ENCODE data around the gene ANP32B. TPM values are rescaled to one million over a fixed set of nuclear protein-coding genes. Genes with fewer than 3 reads are reported as not detected.

ANP32B gene
- total and polyA plus RNA-seq, 2 donors (not counting 1 experiment from before 2014, with no cell fraction given): 17.6 to 138 TPM

DNA sequence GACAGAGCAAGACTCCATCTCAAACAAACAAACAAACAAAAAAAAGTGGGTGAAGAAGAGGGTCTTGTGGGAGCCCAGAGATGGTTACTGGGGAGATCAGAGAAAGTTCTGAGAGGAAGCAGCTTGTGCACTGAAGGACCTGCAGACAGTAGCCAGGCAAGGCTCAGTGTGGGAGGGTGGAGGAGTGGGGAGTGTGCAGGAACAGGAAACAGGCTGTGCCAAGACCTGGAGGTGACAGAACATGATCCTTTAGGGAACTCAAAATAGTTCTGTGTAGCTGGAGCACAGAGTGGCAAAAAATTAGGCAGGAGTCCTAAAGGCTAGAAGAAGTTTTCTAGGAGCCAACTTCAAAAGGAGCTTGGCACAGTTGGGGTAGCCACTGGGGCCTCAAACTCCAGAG lies 54.2 kb downstream of the ANP32B start:
- Histone ChIP-seq H3K4me2 (replicated peaks; ENCODE audit: low read depth, low read length, poor library complexity, severe bottlenecking) (no peak overlapping the region), H3K4me1 (ENCODE audit: control insufficient read depth in 2 of 2, insufficient read depth in 2 of 2, low read length in 2 of 2) (peaks cover 10 to 31% of the 10 kb centered on the region in 2 donors), H4K20me1 (ENCODE audit: control insufficient read depth, insufficient read depth, low read length, poor library complexity, severe bottlenecking) (no peaks in the 10 kb centered on the region), H3K79me2 (ENCODE audit: control insufficient read depth, insufficient read depth, low read length) (no peaks in the 10 kb centered on the region), H3K27me3 (replicated peaks in 1 of 4; ENCODE audit: control extremely low read depth in 1 of 4, control insufficient read depth in 3 of 4, insufficient read depth in 4 of 4, low read length in 3 of 4) (no peaks in the 10 kb centered on the region), H2AFZ (ENCODE audit: insufficient read depth, low read depth, low read length, poor library complexity, severe bottlenecking) (no peak overlapping the region), H3K9ac (ENCODE audit: low read length) (no peak overlapping the region), H3K9me3 (ENCODE audit: control extremely low read depth in 1 of 3, control insufficient read depth in 2 of 3, insufficient read depth in 1 of 3, low read length in 2 of 3) (no peaks in the 10 kb centered on the region), H3K4me3 (ENCODE audit: control extremely low read depth in 1 of 5, extremely low read depth in 1 of 5, insufficient read depth in 1 of 5, low read depth in 2 of 5, low read length in 4 of 5) (no peak overlapping the region), H3K27ac (ENCODE audit: low read length in 2 of 2) (no peak overlapping the region), H3K36me3 (replicated peaks in 1 of 2; ENCODE audit: control extremely low read depth in 1 of 2, control insufficient read depth in 1 of 2, extremely low read depth in 1 of 2, insufficient read depth in 2 of 2, low read length in 1 of 2) (no peaks in the 10 kb centered on the region)
- ChIA-PET CTCF (interaction anchor here (0.6 to 1.9 kb wide), 8 partner anchors 8 to 114 kb away, joined by 3 to 9 read pairs (median 4); partner anchors contain the start of gene ANP32B), POLR2A (no interaction called here)
- intact Hi-C loops (cut with micrococcal nuclease): no loop called here
- ATAC-seq (ENCODE audit: low read depth): no peak
- no peak for DNase-seq
- Mint-ChIP-seq H3K27ac (no peak overlapping the region), H3K27me3 (no peaks in the 10 kb centered on the region), H3K4me3 (no peak overlapping the region), H3K4me1 (peaks cover 43% of the 10 kb centered on the region), H3K9me3 (ENCODE audit: insufficient read depth) (no peaks in the 10 kb centered on the region)
- TF ChIP-seq, protein P1, sequence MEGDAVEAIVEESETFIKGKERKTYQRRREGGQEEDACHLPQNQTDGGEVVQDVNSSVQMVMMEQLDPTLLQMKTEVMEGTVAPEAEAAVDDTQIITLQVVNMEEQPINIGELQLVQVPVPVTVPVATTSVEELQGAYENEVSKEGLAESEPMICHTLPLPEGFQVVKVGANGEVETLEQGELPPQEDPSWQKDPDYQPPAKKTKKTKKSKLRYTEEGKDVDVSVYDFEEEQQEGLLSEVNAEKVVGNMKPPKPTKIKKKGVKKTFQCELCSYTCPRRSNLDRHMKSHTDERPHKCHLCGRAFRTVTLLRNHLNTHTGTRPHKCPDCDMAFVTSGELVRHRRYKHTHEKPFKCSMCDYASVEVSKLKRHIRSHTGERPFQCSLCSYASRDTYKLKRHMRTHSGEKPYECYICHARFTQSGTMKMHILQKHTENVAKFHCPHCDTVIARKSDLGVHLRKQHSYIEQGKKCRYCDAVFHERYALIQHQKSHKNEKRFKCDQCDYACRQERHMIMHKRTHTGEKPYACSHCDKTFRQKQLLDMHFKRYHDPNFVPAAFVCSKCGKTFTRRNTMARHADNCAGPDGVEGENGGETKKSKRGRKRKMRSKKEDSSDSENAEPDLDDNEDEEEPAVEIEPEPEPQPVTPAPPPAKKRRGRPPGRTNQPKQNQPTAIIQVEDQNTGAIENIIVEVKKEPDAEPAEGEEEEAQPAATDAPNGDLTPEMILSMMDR (IDR thresholded peaks at IDR 0.05): no peak
- no peak for TF ChIP-seq EZH2 (IDR thresholded peaks at IDR 0.05; ENCODE audit: borderline replicate concordance, insufficient read depth, low read depth, low read length, poor library complexity, severe bottlenecking)

DNA sequence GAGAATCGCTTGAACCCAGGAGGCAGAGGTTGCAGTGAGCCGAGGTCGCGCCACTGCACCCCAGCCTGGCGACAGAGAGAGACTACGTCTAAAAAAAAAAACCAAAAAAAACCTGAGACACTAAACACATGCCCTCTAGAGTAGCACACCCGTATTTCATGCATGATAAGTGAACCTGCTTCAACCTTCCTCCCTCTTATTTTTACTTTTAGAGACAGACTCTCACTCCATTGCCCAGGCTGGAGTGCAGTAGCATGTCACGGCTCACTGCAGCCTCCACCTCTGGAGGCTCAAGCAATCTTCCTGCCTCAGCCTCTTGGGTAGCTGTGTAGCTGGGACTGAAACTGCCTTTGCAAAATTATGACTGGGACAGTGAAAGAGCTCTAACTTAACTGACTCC lies 55.8 kb downstream of the ANP32B start:
- intact Hi-C loops (cut with micrococcal nuclease): loop anchor here (1.0 kb wide), 1 partner anchor 116 kb away; no protein-coding TSS in a partner anchor
- Histone ChIP-seq H3K27ac (ENCODE audit: low read length in 2 of 2) (no peak overlapping the region), H3K9ac (ENCODE audit: low read length) (no peak overlapping the region), H3K36me3 (replicated peaks in 1 of 2; ENCODE audit: control extremely low read depth in 1 of 2, control insufficient read depth in 1 of 2, extremely low read depth in 1 of 2, insufficient read depth in 2 of 2, low read length in 1 of 2) (no peaks in the 10 kb centered on the region), H3K79me2 (ENCODE audit: control insufficient read depth, insufficient read depth, low read length) (peaks cover 3% of the 10 kb centered on the region), H3K4me2 (replicated peaks; ENCODE audit: low read depth, low read length, poor library complexity, severe bottlenecking) (peak overlapping the region; percentile 44), H2AFZ (ENCODE audit: insufficient read depth, low read depth, low read length, poor library complexity, severe bottlenecking) (no peak overlapping the region), H3K9me3 (ENCODE audit: control extremely low read depth in 1 of 3, control insufficient read depth in 2 of 3, insufficient read depth in 1 of 3, low read length in 2 of 3) (peaks cover 0 to 5% (median 0%) of the 10 kb centered on the region in 3 donors), H3K4me3 (ENCODE audit: control extremely low read depth in 1 of 5, extremely low read depth in 1 of 5, insufficient read depth in 1 of 5, low read depth in 2 of 5, low read length in 4 of 5) (no peak overlapping the region), H4K20me1 (ENCODE audit: control insufficient read depth, insufficient read depth, low read length, poor library complexity, severe bottlenecking) (no peaks in the 10 kb centered on the region), H3K4me1 (ENCODE audit: control insufficient read depth in 2 of 2, insufficient read depth in 2 of 2, low read length in 2 of 2) (peaks cover 24 to 40% of the 10 kb centered on the region in 2 donors), H3K27me3 (replicated peaks in 1 of 4; ENCODE audit: control extremely low read depth in 1 of 4, control insufficient read depth in 3 of 4, insufficient read depth in 4 of 4, low read length in 3 of 4) (no peaks in the 10 kb centered on the region)
- Mint-ChIP-seq H3K9me3 (ENCODE audit: insufficient read depth) (no peaks in the 10 kb centered on the region), H3K27ac (peak overlapping the region; percentile 56), H3K4me3 (peak overlapping the region; percentile 85), H3K4me1 (peaks cover 43% of the 10 kb centered on the region), H3K27me3 (no peaks in the 10 kb centered on the region)
- WGBS (ENCODE audit: insufficient coverage): 43% methylated on average over 6 of the region's 8 CpGs
- DNase-seq (peak; percentile 32), ATAC-seq (ENCODE audit: low read depth) (peak; percentile 29)
- POLR2A ChIA-PET: no interaction called here
- TF ChIP-seq, protein P1 (IDR thresholded peaks at IDR 0.05): peak; percentile 20
- no peak for TF ChIP-seq EZH2 (IDR thresholded peaks at IDR 0.05; ENCODE audit: borderline replicate concordance, insufficient read depth, low read depth, low read length, poor library complexity, severe bottlenecking)
- CTCF ChIA-PET: interaction anchor here (0.7 to 2.4 kb wide), 4 partner anchors 9 to 117 kb away, joined by 3 to 19 read pairs (median 4); partner anchors contain the start of gene TRMO

Measured in B cell (primary cell).